HG02678 (cell line): Measurements from ENCODE around the gene MRTFB.

Experiments
- ATAC-seq: cut with Tn5 transposase; IDR thresholded peaks from one replicate; pipeline ENCODE4 v1.9.1; 2021; ENCODE audit warnings: mild to moderate bottlenecking, moderate library complexity; ENCODE audit not compliant: unreplicated experiment

The MRTFB gene

GRCh38 chr16:14225457-14225856, 154.3 kb downstream of the MRTFB start:
- no peak for ATAC-seq

GRCh38 chr16:14232106-14232864, 161.2 kb downstream of the MRTFB start:
- no peak for ATAC-seq

GRCh38 chr16:14236401-14236800, 165.3 kb downstream of the MRTFB start:
- no peak for ATAC-seq

GRCh38 chr16:14238756-14239155, 167.6 kb downstream of the MRTFB start:
- no peak for ATAC-seq

GRCh38 chr16:14239791-14240190, 168.7 kb downstream of the MRTFB start:
- ATAC-seq = no peak

GRCh38 chr16:14240219-14240843, 169.2 kb downstream of the MRTFB start:
- no peak for ATAC-seq

GRCh38 chr16:14240964-14241363, 169.8 kb downstream of the MRTFB start:
- no peak for ATAC-seq

- no peak for ATAC-seq
These were observed 170.5 kb downstream of the MRTFB start for GRCh38 chr16:14241631-14242030.

- ATAC-seq = no peak
These were observed 171.7 kb downstream of the MRTFB start for GRCh38 chr16:14242769-14243168.

GRCh38 chr16:14244196-14245010, 173.3 kb downstream of the MRTFB start:
- ATAC-seq = no peak

- no peak for ATAC-seq
These were observed 177.7 kb downstream of the MRTFB start for GRCh38 chr16:14248791-14249190.

- no peak for ATAC-seq
These were observed 178.3 kb downstream of the MRTFB start for GRCh38 chr16:14249291-14250032.

- no peak for ATAC-seq
These were observed 180.3 kb downstream of the MRTFB start for GRCh38 chr16:14251419-14251818.

- no peak for ATAC-seq
These were observed 181.7 kb downstream of the MRTFB start for GRCh38 chr16:14252860-14253259.

- no peak for ATAC-seq
These were observed 191.9 kb downstream of the MRTFB start for GRCh38 chr16:14263011-14263410.

GRCh38 chr16:14263769-14264168, 192.7 kb downstream of the MRTFB start:
- no peak for ATAC-seq

- no peak for ATAC-seq
These were observed 193.3 kb downstream of the MRTFB start for GRCh38 chr16:14264327-14264943.

GRCh38 chr16:14268073-14268472, 197.0 kb downstream of the MRTFB start:
- no peak for ATAC-seq

GRCh38 chr16:14275934-14276333, 204.8 kb downstream of the MRTFB start:
- ATAC-seq = no peak

- ATAC-seq = no peak
These were observed 207.6 kb downstream of the MRTFB start for GRCh38 chr16:14278749-14279148.

- no peak for ATAC-seq
These were observed 209.4 kb downstream of the MRTFB start for GRCh38 chr16:14280541-14280940.
